ENCODE results near the gene WDTC1. TPM values are rescaled to one million over a fixed set of nuclear protein-coding genes. Genes with fewer than 3 reads are reported as not detected.

Gene WDTC1
- total and polyA plus RNA-seq, 2 of the 13 experiments (the other 11 are each of a cell fraction or from before 2014, with no cell fraction given) = 5.5 TPM

- peak; percentile 95 for TF ChIP-seq KIAA2018 (CRISPR knock-in tag; IDR thresholded peaks at IDR 0.05; ENCODE audit: borderline replicate concordance)
- TF ChIP-seq, protein P1, sequence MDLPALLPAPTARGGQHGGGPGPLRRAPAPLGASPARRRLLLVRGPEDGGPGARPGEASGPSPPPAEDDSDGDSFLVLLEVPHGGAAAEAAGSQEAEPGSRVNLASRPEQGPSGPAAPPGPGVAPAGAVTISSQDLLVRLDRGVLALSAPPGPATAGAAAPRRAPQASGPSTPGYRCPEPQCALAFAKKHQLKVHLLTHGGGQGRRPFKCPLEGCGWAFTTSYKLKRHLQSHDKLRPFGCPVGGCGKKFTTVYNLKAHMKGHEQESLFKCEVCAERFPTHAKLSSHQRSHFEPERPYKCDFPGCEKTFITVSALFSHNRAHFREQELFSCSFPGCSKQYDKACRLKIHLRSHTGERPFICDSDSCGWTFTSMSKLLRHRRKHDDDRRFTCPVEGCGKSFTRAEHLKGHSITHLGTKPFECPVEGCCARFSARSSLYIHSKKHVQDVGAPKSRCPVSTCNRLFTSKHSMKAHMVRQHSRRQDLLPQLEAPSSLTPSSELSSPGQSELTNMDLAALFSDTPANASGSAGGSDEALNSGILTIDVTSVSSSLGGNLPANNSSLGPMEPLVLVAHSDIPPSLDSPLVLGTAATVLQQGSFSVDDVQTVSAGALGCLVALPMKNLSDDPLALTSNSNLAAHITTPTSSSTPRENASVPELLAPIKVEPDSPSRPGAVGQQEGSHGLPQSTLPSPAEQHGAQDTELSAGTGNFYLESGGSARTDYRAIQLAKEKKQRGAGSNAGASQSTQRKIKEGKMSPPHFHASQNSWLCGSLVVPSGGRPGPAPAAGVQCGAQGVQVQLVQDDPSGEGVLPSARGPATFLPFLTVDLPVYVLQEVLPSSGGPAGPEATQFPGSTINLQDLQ (CRISPR knock-in tag; IDR thresholded peaks at IDR 0.05) = no peak; the same call in 1 of the 2 replicates
- no peak for TF ChIP-seq MTA3 (CRISPR knock-in tag; IDR thresholded peaks at IDR 0.05)
- peak; percentile 89 for TF ChIP-seq ZNF605 (CRISPR knock-in tag; IDR thresholded peaks at IDR 0.05)
- peak; percentile 50 for TF ChIP-seq BCL6 (CRISPR knock-in tag; IDR thresholded peaks at IDR 0.05)
- TF ChIP-seq SP2 (CRISPR knock-in tag; IDR thresholded peaks at IDR 0.05) = peak; percentile 84
- TF ChIP-seq ZNF572 (CRISPR knock-in tag; IDR thresholded peaks at IDR 0.05) = peak; percentile 19; the same call in 1 of the 2 replicates
- TF ChIP-seq ARID3A (IDR thresholded peaks at IDR 0.05; ENCODE audit: low read depth, low read length) = peak; percentile 38; the same call in 1 of the 2 replicates
- TF ChIP-seq ZNF562 (CRISPR knock-in tag; IDR thresholded peaks at IDR 0.05; ENCODE audit: borderline replicate concordance) = no peak
- no peak for TF ChIP-seq IRX3 (CRISPR knock-in tag; IDR thresholded peaks at IDR 0.05; ENCODE audit: borderline replicate concordance, low read depth)
- peak; percentile 98 for TF ChIP-seq KAT7 (CRISPR knock-in tag; IDR thresholded peaks at IDR 0.05; ENCODE audit: borderline replicate concordance)
- TF ChIP-seq FOXK1 (CRISPR knock-in tag; IDR thresholded peaks at IDR 0.05; ENCODE audit: borderline replicate concordance, low read depth) = peak; percentile 97
- 0 out of 2 replicates have a peak, but pooled peaks have one; percentile 27 for TF ChIP-seq NFIB (CRISPR knock-in tag; IDR thresholded peaks at IDR 0.05; ENCODE audit: borderline replicate concordance)
- no peak for TF ChIP-seq HDAC6 (IDR thresholded peaks at IDR 0.05; ENCODE audit: low read depth, low read length)
These were observed 87.6 kb downstream of the WDTC1 start, which contains the start of gene TMEM222 (continued) for GRCh38 chr1:27321813-27322568.
